ENCODE data around the gene NELFCD. TPM values are rescaled to one million over a fixed set of nuclear protein-coding genes. Genes with fewer than 3 reads are reported as not detected.
A peak's percentile ranks its signal among the peaks of the same experiment; 100 is the strongest.

NELFCD gene
- total and polyA plus RNA-seq, 9 of the 15 experiments (the other 6 are each of a cell fraction or from before 2014, with no cell fraction given), result 11.7 to 163 (median 96.5) TPM

- TF ChIP-seq ZNF277 (CRISPR knock-in tag; IDR thresholded peaks at IDR 0.05; ENCODE audit: borderline replicate concordance) (no peak), POU5F1 (IDR thresholded peaks at IDR 0.05; ENCODE audit: borderline replicate concordance, low read depth, low read length, partially characterized antibody) (no peak), TAF9B (IDR thresholded peaks at IDR 0.05; ENCODE audit: partially characterized antibody) (no peak), CSDE1 (IDR thresholded peaks at IDR 0.05) (no peak), BRCA1 (IDR thresholded peaks at IDR 0.05) (no peak), BRCA1 (CRISPR knock-in tag; IDR thresholded peaks at IDR 0.05) (no peak), VEZF1 (CRISPR knock-in tag; IDR thresholded peaks at IDR 0.05) (peak; percentile 82), CAMTA2 (CRISPR knock-in tag; conservative IDR thresholded peaks at IDR 0.05) (no peak), MAZ (CRISPR knock-in tag; conservative IDR thresholded peaks at IDR 0.05 in 1 of 2, IDR thresholded peaks at IDR 0.05 in 1 of 2) (peak; percentile 45 to 91), TRIM25 (IDR thresholded peaks at IDR 0.05; ENCODE audit: borderline replicate concordance) (no peak), ESRRA (IDR thresholded peaks at IDR 0.05; ENCODE audit: borderline replicate concordance, low read depth) (no peak), HMG20A (CRISPR knock-in tag; conservative IDR thresholded peaks at IDR 0.05) (no peak), ZBTB49 (CRISPR knock-in tag; IDR thresholded peaks at IDR 0.05; ENCODE audit: borderline replicate concordance) (no peak), ZNF707 (CRISPR knock-in tag; conservative IDR thresholded peaks at IDR 0.05) (no peak), ZNF583 (CRISPR knock-in tag; IDR thresholded peaks at IDR 0.05) (no peak), ZNF699 (CRISPR knock-in tag; IDR thresholded peaks at IDR 0.05; ENCODE audit: insufficient replicate concordance) (no peak)
Measured at GRCh38 chr20:59006864-59007664, 26.0 kb downstream of the NELFCD start, which contains the start of gene CTSZ (continued).
